Caco-2 (cell line): ENCODE data around the gene SPPL2A. TPM values are rescaled to one million over a fixed set of nuclear protein-coding genes. Genes with fewer than 3 reads are reported as not detected.

Source experiments
- BruUV-seq: library from RNA; stranded (reverse); fragments of 400-500 nt; replicated peaks from 2 replicates; lab custom pipeline; 2021; lab: Mats Ljungman, UMichigan
- CTCF ChIA-PET: fragments of 300-600 bp; sonication (Branson Sonifier 250); formaldehyde crosslinking; loops from one replicate; lab custom pipeline; 2022; ENCODE audit warnings: antibody characterized with exemption; lab: Charles Lee
- POLR2A ChIA-PET: fragments of 300-600 bp; sonication (Branson Sonifier 250); formaldehyde crosslinking; loops from one replicate; lab custom pipeline; 2022; ENCODE audit warnings: antibody characterized with exemption; lab: Charles Lee
- DNase-seq, 2 experiments: peaks; one replicate each; pipeline versions ENCODE4 v3.0.0 to v3.0.0-alpha.2; 2020 to 2022
- H3K27me3 ChIP-seq: replicated peaks from 2 replicates; pipeline ENCODE4 v1.6.0; 2011; ENCODE audit warnings: low read length; ENCODE audit not compliant: control insufficient read depth, insufficient read depth
- H3K36me3 ChIP-seq: 2 replicates; pipeline ENCODE4 v1.5.1; 2011; ENCODE audit warnings: low read length; ENCODE audit not compliant: control insufficient read depth, insufficient read depth
- H3K4me1 ChIP-seq: fragments of 250-450 bp; sonication (Bioruptor Pico); 2 replicates; pipeline ENCODE4 v1.5.1; 2020; ENCODE audit warnings: mild to moderate bottlenecking
- H3K4me3 ChIP-seq: 2 replicates; pipeline ENCODE4 v1.5.1; 2011; ENCODE audit warnings: low read depth, mild to moderate bottlenecking, control low read depth, low read length
- H3K9me3 ChIP-seq: fragments of 250-450 bp; sonication (Bioruptor Pico); 2 replicates; pipeline ENCODE4 v1.5.1; 2020; ENCODE audit warnings: mild to moderate bottlenecking, moderate library complexity
- H3K27ac Mint-ChIP-seq: one replicate; pipeline ENCODE4 v1.8.0; 2022; ENCODE audit warnings: mixed read lengths; ENCODE audit not compliant: unreplicated experiment
- H3K27me3 Mint-ChIP-seq: one replicate; pipeline ENCODE4 v1.8.0; 2022; ENCODE audit warnings: mixed read lengths; ENCODE audit not compliant: insufficient read depth, unreplicated experiment
- H3K36me3 Mint-ChIP-seq: one replicate; pipeline ENCODE4 v1.8.0; 2022; ENCODE audit warnings: mild to moderate bottlenecking, mixed read lengths; ENCODE audit not compliant: insufficient read depth, unreplicated experiment
- H3K4me1 Mint-ChIP-seq: one replicate; pipeline ENCODE4 v1.8.0; 2022; ENCODE audit warnings: low read depth, mixed read lengths; ENCODE audit not compliant: unreplicated experiment
- H3K4me3 Mint-ChIP-seq: one replicate; pipeline ENCODE4 v1.8.0; 2022; ENCODE audit warnings: mild to moderate bottlenecking, moderate library complexity, mixed read lengths; ENCODE audit not compliant: unreplicated experiment
- H3K9me3 Mint-ChIP-seq: one replicate; pipeline ENCODE4 v1.8.0; 2022; ENCODE audit warnings: mixed read lengths; ENCODE audit not compliant: unreplicated experiment
- CTCF ChIP-seq, 2 experiments: fragments of 200-600 bp in 1 of 2; IDR thresholded peaks; 1 replicate in 1 of 2; 2 replicates in 1 of 2; pipeline versions ENCODE4 v1.5.1 to v1.8.0; 2011 to 2022; ENCODE audit warnings: antibody characterized with exemption in 1 of 2, control low read depth in 1 of 2, inconsistent platforms in 1 of 2, low read depth in 1 of 2, low read length in 1 of 2, mild to moderate bottlenecking in 1 of 2, moderate library complexity in 1 of 2; ENCODE audit not compliant: insufficient read depth in 1 of 2, severe bottlenecking in 1 of 2, unreplicated experiment in 1 of 2
- intact Hi-C: fragments of 100-400 bp; cut with micrococcal nuclease; formaldehyde crosslinking; loops from one replicate; pipeline ENCODE4 v1.10.0; 2022; ENCODE audit not compliant: unreplicated experiment
- total RNA-seq: library from RNA; stranded (reverse); gene quantifications from 2 replicates; pipeline ENCODE4 v1.2.3, GENCODE V29; 2022

The SPPL2A gene
- total RNA-seq, 1 experiment from 2014 or later = 131 TPM

- CTCF ChIA-PET = no interaction called here
- no peaks in the 10 kb centered on the region for H3K4me1 ChIP-seq
- Mint-ChIP-seq H3K27me3 (no peaks in the 10 kb centered on the region), H3K4me3 (peak overlapping the region; percentile 85), H3K27ac (peak overlapping the region; percentile 98), H3K4me1 (peaks cover 13% of the 10 kb centered on the region), H3K36me3 (peaks cover 50% of the 10 kb centered on the region), H3K9me3 (no peaks in the 10 kb centered on the region)
- POLR2A ChIA-PET = no interaction called here
- TSS peak; percentile 85 for BruUV-seq
- H3K4me3 ChIP-seq = peak overlapping the region; percentile 87
- no peaks in the 10 kb centered on the region for H3K27me3 ChIP-seq
- no peaks in the 10 kb centered on the region for H3K36me3 ChIP-seq
- TF ChIP-seq CTCF (IDR thresholded peaks at IDR 0.05; ENCODE audit: insufficient read depth in 1 of 2, low read depth in 1 of 2, low read length in 1 of 2, severe bottlenecking in 1 of 2, unreplicated experiment in 1 of 2) = no peak
- intact Hi-C loops = loop anchor here (2.0 kb wide), 2 partner anchors 77 to 189 kb away; partner anchors contain the start of gene SPPL2A
- DNase-seq = no peak
- H3K9me3 ChIP-seq = no peaks in the 10 kb centered on the region
These were observed 78.1 kb downstream of the SPPL2A start for GRCh38 chr15:50687302-50687902.

GRCh38 chr15:50686469-50687301, 78.8 kb downstream of the SPPL2A start, which contains the start of gene TRPM7:
TRPM7 (minus strand) TSS chr15:50686797; CDS start chr15:50686533, 264 bp downstream.
- TF ChIP-seq CTCF (IDR thresholded peaks at IDR 0.05; ENCODE audit: insufficient read depth in 1 of 2, low read depth in 1 of 2, low read length in 1 of 2, severe bottlenecking in 1 of 2, unreplicated experiment in 1 of 2) = peak in 1 of 2 experiments; percentile 5
- peak within 1 kb of the TSS; percentile 98 for H3K27ac Mint-ChIP-seq
- Histone ChIP-seq H3K27me3 (no peaks in the 10 kb centered on the region), H3K4me1 (peaks cover under 1% of the 10 kb centered on the region; the same call in 1 of the 2 replicates), H3K9me3 (no peaks in the 10 kb centered on the region), H3K36me3 (no peaks in the 10 kb centered on the region), H3K4me3 (peak within 1 kb of the TSS; percentile 87)
- intact Hi-C loops = loop anchor here (1.0 to 2.0 kb wide), 3 partner anchors 32 to 190 kb away; partner anchors contain the start of gene SPPL2A
- peaks cover 13% of the 10 kb centered on the region for H3K4me1 Mint-ChIP-seq
- peaks cover 57% of the 10 kb centered on the region for H3K36me3 Mint-ChIP-seq
- H3K9me3 Mint-ChIP-seq = no peaks in the 10 kb centered on the region
- POLR2A ChIA-PET = interaction anchor here (0.6 kb wide), 1 partner anchor 87 kb away, joined by 3 read pairs; no protein-coding TSS in a partner anchor
- no peaks in the 10 kb centered on the region for H3K27me3 Mint-ChIP-seq
- no TSS peak for BruUV-seq
- H3K4me3 Mint-ChIP-seq = peak within 1 kb of the TSS; percentile 85
- DNase-seq = peak; percentile 83 to 91
- CTCF ChIA-PET = no interaction called here

GRCh38 chr15:50685976-50686468, 79.5 kb downstream of the SPPL2A start:
- Mint-ChIP-seq H3K9me3 (no peaks in the 10 kb centered on the region), H3K36me3 (peaks cover 64% of the 10 kb centered on the region), H3K27me3 (no peaks in the 10 kb centered on the region), H3K4me1 (peaks cover 13% of the 10 kb centered on the region), H3K27ac (peak overlapping the region; percentile 98), H3K4me3 (peak overlapping the region; percentile 85)
- intact Hi-C loops = loop anchor here (1.0 to 2.0 kb wide), 3 partner anchors 32 to 191 kb away; partner anchors contain the start of gene SPPL2A
- no peaks in the 10 kb centered on the region for H3K27me3 ChIP-seq
- POLR2A ChIA-PET = no interaction called here
- H3K4me3 ChIP-seq = peak overlapping the region; percentile 87
- H3K9me3 ChIP-seq = no peaks in the 10 kb centered on the region
- DNase-seq = peak; percentile 68 to 69
- no peak for TF ChIP-seq CTCF (IDR thresholded peaks at IDR 0.05; ENCODE audit: insufficient read depth in 1 of 2, low read depth in 1 of 2, low read length in 1 of 2, severe bottlenecking in 1 of 2, unreplicated experiment in 1 of 2)
- peaks cover 4% of the 10 kb centered on the region for H3K4me1 ChIP-seq
- CTCF ChIA-PET = no interaction called here
- TSS peak; percentile 61 for BruUV-seq
- no peaks in the 10 kb centered on the region for H3K36me3 ChIP-seq
